Measurements from ENCODE around the gene ADARB1. TPM values are rescaled to one million over a fixed set of nuclear protein-coding genes. Genes with fewer than 3 reads are reported as not detected.

Gene ADARB1
- polyA plus RNA-seq, 1 of the 3 experiments (the other 2 are of a cell fraction) = 7.8 TPM

GRCh38 chr21:45136927-45137611 is 62.7 kb downstream of the ADARB1 start (continued):
- TF ChIP-seq REST (IDR thresholded peaks at IDR 0.05; ENCODE audit: low read depth, low read length) (no peak), POLR2AphosphoS5 (IDR thresholded peaks at IDR 0.05; ENCODE audit: low read depth, low read length) (no peak), RCOR1 (IDR thresholded peaks at IDR 0.05; ENCODE audit: low read length) (no peak), GATA2 (CRISPR knock-in tag; IDR thresholded peaks at IDR 0.05) (no peak), FOXM1 (IDR thresholded peaks at IDR 0.05; ENCODE audit: low read depth) (no peak), USF2 (IDR thresholded peaks at IDR 0.05; ENCODE audit: borderline replicate concordance, low read depth, low read length) (no peak), TAF1 (IDR thresholded peaks at IDR 0.05; ENCODE audit: borderline replicate concordance, low read depth, low read length) (no peak), MEF2A (IDR thresholded peaks at IDR 0.05; ENCODE audit: borderline replicate concordance, low read depth) (no peak), CTCF (IDR thresholded peaks at IDR 0.05) (peak; percentile 91)
- TF ChIP-seq, protein P1, sequence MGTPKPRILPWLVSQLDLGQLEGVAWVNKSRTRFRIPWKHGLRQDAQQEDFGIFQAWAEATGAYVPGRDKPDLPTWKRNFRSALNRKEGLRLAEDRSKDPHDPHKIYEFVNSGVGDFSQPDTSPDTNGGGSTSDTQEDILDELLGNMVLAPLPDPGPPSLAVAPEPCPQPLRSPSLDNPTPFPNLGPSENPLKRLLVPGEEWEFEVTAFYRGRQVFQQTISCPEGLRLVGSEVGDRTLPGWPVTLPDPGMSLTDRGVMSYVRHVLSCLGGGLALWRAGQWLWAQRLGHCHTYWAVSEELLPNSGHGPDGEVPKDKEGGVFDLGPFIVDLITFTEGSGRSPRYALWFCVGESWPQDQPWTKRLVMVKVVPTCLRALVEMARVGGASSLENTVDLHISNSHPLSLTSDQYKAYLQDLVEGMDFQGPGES (IDR thresholded peaks at IDR 0.05; ENCODE audit: low read depth, low read length) = no peak
- TF ChIP-seq, protein P2, sequence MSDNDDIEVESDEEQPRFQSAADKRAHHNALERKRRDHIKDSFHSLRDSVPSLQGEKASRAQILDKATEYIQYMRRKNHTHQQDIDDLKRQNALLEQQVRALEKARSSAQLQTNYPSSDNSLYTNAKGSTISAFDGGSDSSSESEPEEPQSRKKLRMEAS (IDR thresholded peaks at IDR 0.05; ENCODE audit: low read depth) = no peak; the same call in 1 of the 2 replicates

GRCh38 chr21:45137612-45137937 is 63.2 kb downstream of the ADARB1 start:
- TF ChIP-seq JUND (IDR thresholded peaks at IDR 0.05) (no peak), RFX5 (IDR thresholded peaks at IDR 0.05; ENCODE audit: low read length) (no peak), RXRA (IDR thresholded peaks at IDR 0.05; ENCODE audit: borderline replicate concordance, low read depth) (no peak), MXI1 (IDR thresholded peaks at IDR 0.05; ENCODE audit: low read depth, low read length) (no peak), TCF12 (IDR thresholded peaks at IDR 0.05) (no peak), RCOR1 (IDR thresholded peaks at IDR 0.05; ENCODE audit: low read length) (no peak), FOXJ3 (CRISPR knock-in tag; IDR thresholded peaks at IDR 0.05) (no peak), EP300 (IDR thresholded peaks at IDR 0.05; ENCODE audit: borderline replicate concordance in 1 of 2, low read depth in 1 of 2, low read length in 1 of 2) (no peak), SMC3 (IDR thresholded peaks at IDR 0.05; ENCODE audit: low read depth, low read length) (no peak), MEF2A (IDR thresholded peaks at IDR 0.05; ENCODE audit: borderline replicate concordance, low read depth) (no peak)
- ChIA-PET POLR2A (interaction anchor here (1.2 kb wide), 1 partner anchor 198 kb away, joined by 3 read pairs; the partner anchor contains the start of gene SLX9), CTCF (interaction anchor here (0.7 to 8.8 kb wide), 85 partner anchors 9 to 379 kb away, joined by 3 to 357 read pairs (median 5); partner anchors contain the start of genes ADARB1, POFUT2, SLX9 and UBE2G2)
- H3K36me3 ChIP-seq (replicated peaks in 1 of 2; ENCODE audit: control insufficient read depth in 1 of 2, insufficient read depth in 2 of 2, low read length in 1 of 2) = no peaks in the 10 kb centered on the region
- H3K27ac ChIP-seq (ENCODE audit: low read depth in 2 of 2, low read length in 1 of 2) = no peak overlapping the region
- no peak overlapping the region for H3K4me3 ChIP-seq (ENCODE audit: low read depth in 2 of 2, low read length in 1 of 2)
- H4K20me1 ChIP-seq (ENCODE audit: insufficient read depth) = no peaks in the 10 kb centered on the region
- H3K4me1 ChIP-seq (ENCODE audit: control insufficient read depth in 1 of 2, insufficient read depth in 2 of 2, low read depth in 1 of 2, low read length in 1 of 2) = peaks cover 3 to 6% of the 10 kb centered on the region in 2 experiments; a peak in 3 of 4 replicates
- peaks cover 4% of the 10 kb centered on the region for H3F3A ChIP-seq (replicated peaks; ENCODE audit: insufficient read depth)
- H2AFZ ChIP-seq (ENCODE audit: low read depth) = no peak overlapping the region
- no peak for DNase-seq
- H3K9me2 ChIP-seq = no peaks in the 10 kb centered on the region
- no peak overlapping the region for H3K9ac ChIP-seq
- no peak overlapping the region for H3K4me2 ChIP-seq
- H3K79me2 ChIP-seq (ENCODE audit: insufficient read depth) = no peaks in the 10 kb centered on the region
- no peaks in the 10 kb centered on the region for H3K9me3 ChIP-seq
- no peaks in the 10 kb centered on the region for H3K27me3 ChIP-seq (ENCODE audit: insufficient read depth)
